K562 (cell line): Measurements from ENCODE around the gene LSM4. TPM values are rescaled to one million over a fixed set of nuclear protein-coding genes. Genes with fewer than 3 reads are reported as not detected.
A peak's percentile ranks its signal among the peaks of the same experiment; 100 is the strongest.

ENCODE experiments used
- ATAC-seq: fragments of 200-7000 bp; cut with Tn5 transposase; 3 replicates; pipeline ENCODE4 v1.9.1; 2020; ENCODE audit warnings: moderate library complexity
- BruUV-seq: library from RNA; stranded (reverse); fragments of 400-500 nt; replicated peaks from 2 replicates; lab custom pipeline; 2021; lab: Mats Ljungman, UMichigan
- CTCF ChIA-PET: fragments of 300-600 bp; formaldehyde crosslinking; extraction: SDS; loops from one replicate; lab custom pipeline; 2021; ENCODE audit warnings: low intra/inter-chr PET ratio; lab: Yijun Ruan, JAX
- POLR2A ChIA-PET: fragments of 300-600, 350-650 bp; sonication (Branson Sonifier 250); formaldehyde crosslinking; extraction: SDS; loops from one replicate; lab custom pipeline; 2021; ENCODE audit warnings: antibody characterized with exemption, inconsistent platforms; lab: Yijun Ruan, JAX
- DNase-seq, 4 experiments: peaks; one replicate each; pipeline versions ENCODE4 v3.0.0 to v3.0.0-alpha.2; 2011 to 2018; ENCODE audit warnings: low spot score in 3 of 4, mixed read lengths in 3 of 4; ENCODE audit errors: extremely low read depth in 1 of 4
- FAIRE-seq: peaks from 2 replicates; lab custom pipeline; 2011; peaks lifted over from hg19 to GRCh38; lab: Jason Lieb, UNC
- H2AFZ ChIP-seq: 2 replicates; pipeline ENCODE4 v1.6.0; 2011; ENCODE audit warnings: low read depth, low read length, control low read depth, inconsistent platforms
- H3K27ac ChIP-seq: fragments of 200-600 bp; 3 replicates; pipeline ENCODE4 v1.8.0; 2011; ENCODE audit warnings: low read depth, mild to moderate bottlenecking, control low read depth, inconsistent platforms, low read length, moderate library complexity, mixed read lengths; ENCODE audit errors: extremely low read depth
- H3K27me3 ChIP-seq, 2 experiments: fragments of 300-600 bp in 1 of 2; 2 replicates in 1 of 2; 3 replicates in 1 of 2; pipeline versions ENCODE4 v1.6.0 to v1.8.0; 2011; ENCODE audit warnings: inconsistent platforms in 2 of 2, low read length in 2 of 2, mild to moderate bottlenecking in 1 of 2, mixed read lengths in 1 of 2, moderate library complexity in 1 of 2; ENCODE audit not compliant: control insufficient read depth in 2 of 2, insufficient read depth in 2 of 2
- H3K36me3 ChIP-seq: fragments of 300-600 bp; 3 replicates; pipeline ENCODE4 v1.8.0; 2011; ENCODE audit warnings: mild to moderate bottlenecking, low read length, inconsistent platforms; ENCODE audit not compliant: control insufficient read depth, insufficient read depth
- H3K4me1 ChIP-seq, 2 experiments: fragments of 200-600 bp in 1 of 2; replicated peaks in 1 of 2; 2 replicates in 1 of 2; 3 replicates in 1 of 2; pipeline versions ENCODE4 v1.5.1 to v1.8.0; 2011; ENCODE audit warnings: inconsistent platforms in 2 of 2, low read length in 2 of 2, mild to moderate bottlenecking in 1 of 2, mixed read lengths in 1 of 2, moderate library complexity in 1 of 2; ENCODE audit not compliant: control insufficient read depth in 2 of 2, insufficient read depth in 2 of 2
- H3K4me2 ChIP-seq: 2 replicates; pipeline ENCODE4 v1.6.1; 2011; ENCODE audit warnings: low read length, control low read depth, inconsistent platforms, mixed read lengths; ENCODE audit not compliant: insufficient read depth
- H3K4me3 ChIP-seq: fragments of 200-600 bp; sonication (generic), shearing (Covaris generic); 2 replicates; pipeline ENCODE4 v1.5.1; 2016; ENCODE audit warnings: control low read depth, inconsistent platforms
- H3K79me2 ChIP-seq: fragments of 200-600 bp; 3 replicates; pipeline ENCODE4 v1.8.0; 2011; ENCODE audit warnings: low read length, inconsistent platforms; ENCODE audit not compliant: control insufficient read depth, insufficient read depth
- H3K9ac ChIP-seq, 2 experiments: 2 replicates each; pipeline versions ENCODE4 v1.6.0 to v1.6.1; 2011; ENCODE audit warnings: low read depth in 2 of 2, low read length in 2 of 2, control low read depth in 1 of 2, inconsistent platforms in 1 of 2, mild to moderate bottlenecking in 1 of 2, mixed read lengths in 1 of 2; ENCODE audit not compliant: insufficient read depth in 1 of 2
- H3K9me1 ChIP-seq: one replicate; pipeline ENCODE4 v1.6.0; 2011; ENCODE audit warnings: inconsistent platforms, mild to moderate bottlenecking, low read length, moderate library complexity; ENCODE audit not compliant: control insufficient read depth, insufficient read depth
- H3K9me3 ChIP-seq: replicated peaks from 2 replicates; pipeline ENCODE4 v1.5.1; 2011; ENCODE audit warnings: low read depth, low read length, inconsistent platforms; ENCODE audit not compliant: control insufficient read depth, insufficient read depth
- H4K20me1 ChIP-seq: replicated peaks from 2 replicates; pipeline ENCODE4 v1.6.1; 2011; ENCODE audit warnings: low read length, inconsistent platforms, mixed read lengths; ENCODE audit not compliant: control insufficient read depth, insufficient read depth
- C11orf30 ChIP-seq: fragments of 450-650 bp; IDR thresholded peaks from 2 replicates; pipeline ENCODE4 v1.6.1; 2016; ENCODE audit warnings: low read depth, mild to moderate bottlenecking
- CTBP1 ChIP-seq: fragments of 450-650 bp; IDR thresholded peaks from 2 replicates; pipeline ENCODE4 v1.6.1; 2016; ENCODE audit warnings: borderline replicate concordance
- HDAC1 ChIP-seq, 2 experiments: fragments of 450-650 bp; IDR thresholded peaks; 2 replicates each; pipeline ENCODE4 v1.6.1; 2016 to 2017; ENCODE audit warnings: inconsistent platforms in 1 of 2, mild to moderate bottlenecking in 1 of 2, moderate library complexity in 1 of 2
- HNRNPL ChIP-seq: fragments of 200-400 bp; formaldehyde crosslinking; IDR thresholded peaks from 2 replicates; pipeline ENCODE4 v1.6.1; 2017; ENCODE audit warnings: low read depth, mild to moderate bottlenecking, low read length
- KDM1A ChIP-seq, 2 experiments: fragments of 450-650 bp; IDR thresholded peaks; 2 replicates each; pipeline ENCODE4 v1.6.1; 2016; ENCODE audit warnings: mild to moderate bottlenecking in 2 of 2
- PHB ChIP-seq: fragments of 250-450 bp; sonication (Bioruptor Pico); IDR thresholded peaks from 2 replicates; pipeline ENCODE4 v1.5.0; 2021
- RFX1 ChIP-seq: fragments of 450-650 bp; IDR thresholded peaks from 2 replicates; pipeline ENCODE4 v1.6.1; 2016; ENCODE audit warnings: mild to moderate bottlenecking, moderate library complexity
- WGBS: fragments of 100-300 bp; shearing (Covaris generic); methylation state at CpG from one replicate; pipeline ENCODE4 v1.1.6; 2016; ENCODE audit warnings: low coverage, mixed read lengths; ENCODE audit not compliant: insufficient coverage; ENCODE audit errors: missing lambda C conversion rate; 5-methylcytosine and 5-hydroxymethylcytosine counted together
- in situ Hi-C: fragments of 300-500 bp; cut with MboI; formaldehyde crosslinking; loops from 4 replicates; pipeline ENCODE4 v1.15.0; 2018; ENCODE audit warnings: inconsistent platforms, mixed read lengths
- intact Hi-C: fragments of 100-400 bp; cut with micrococcal nuclease; formaldehyde crosslinking; loops from 2 replicates; pipeline ENCODE4 v1.14.2; 2022
- polyA plus RNA-seq, 8 experiments: library from polyadenylated mRNA; depleted of rRNA in 4 of 8; stranded (reverse) in 5 of 8; unstranded in 3 of 8; fragments of >200 nt; fragmentation: Nextera tagmentation in 2 of 8; fragmentation: Illumina TruSeq in 1 of 8; extraction: Ambion mirVana in 2 of 8; extraction: Trizol in 1 of 8; gene quantifications; 2 replicates each; pipeline versions ENCODE4 v1.2.1 to v1.2.3, GENCODE V29; 2011 to 2014; ENCODE audit warnings: inconsistent platforms in 1 of 8, missing spikeins in 1 of 8
- total RNA-seq, 7 experiments: library from RNA; depleted of rRNA in 6 of 7; stranded (reverse); fragments of >200 nt in 6 of 7; fragmentation: Illumina TruSeq in 2 of 7; extraction: Trizol in 2 of 7; gene quantifications; 2 replicates each; pipeline versions ENCODE4 v1.2.1 to v1.2.3, GENCODE V29; 2011 to 2021; ENCODE audit warnings: low replicate concordance in 1 of 7
- TF ChIP-seq, protein P1 (sequence below): fragments of 450-650 bp; conservative IDR thresholded peaks from 2 replicates; pipeline ENCODE4 v1.6.1; 2016; ENCODE audit warnings: missing genetic modification characterization, low read depth, mild to moderate bottlenecking, missing compliant biosample characterization, moderate library complexity
- TF ChIP-seq, protein P2 (sequence below): fragments of 250-450 bp; sonication (Bioruptor Pico); IDR thresholded peaks from 2 replicates; pipeline ENCODE4 v1.5.1; 2021; ENCODE audit warnings: mild to moderate bottlenecking
- TF ChIP-seq, protein P3 (sequence below), 2 experiments: IDR thresholded peaks; 2 replicates each; pipeline ENCODE4 v1.6.1; 2012; ENCODE audit warnings: improper control_type of control experiment in 2 of 2, low read depth in 2 of 2, low read length in 2 of 2, borderline replicate concordance in 1 of 2
- TF ChIP-seq, protein P4 (sequence below): sonication (generic); formaldehyde crosslinking; IDR thresholded peaks from 2 replicates; pipeline ENCODE4 v1.8.1; 2022; ENCODE audit warnings: missing genetic modification reagents

The LSM4 gene
- total and polyA plus RNA-seq, 9 of the 15 experiments (the other 6 are each of a cell fraction or from before 2014, with no cell fraction given), result 11.9 to 763 (median 202) TPM

DNA sequence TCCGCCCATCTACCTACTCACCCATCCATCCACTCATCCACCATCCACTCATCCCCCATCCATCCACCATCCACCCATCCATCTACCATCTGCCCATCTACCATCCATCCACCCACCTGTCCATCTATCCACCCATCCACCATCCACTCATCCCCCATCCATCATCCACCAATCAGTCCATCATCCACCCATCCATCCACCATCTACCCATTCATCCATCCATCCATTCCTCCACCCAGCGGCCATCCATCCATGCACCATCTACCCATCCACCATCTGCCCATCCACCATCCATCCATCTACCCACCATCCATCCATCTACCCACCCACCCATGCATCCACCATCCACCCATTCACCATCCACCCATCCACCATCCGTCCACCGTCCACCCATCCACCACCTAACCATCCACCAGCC, 27.8 kb downstream of the LSM4 start (continued):
- 0 out of 2 replicates have a peak, but pooled peaks have one; percentile 6 for TF ChIP-seq CTBP1
- TF ChIP-seq HDAC1 (IDR thresholded peaks at IDR 0.05), result peak in 1 of 2 experiments; percentile 58; a peak in 2 of 4 replicates
- no peak for TF ChIP-seq PHB (CRISPR knock-in tag)

DNA sequence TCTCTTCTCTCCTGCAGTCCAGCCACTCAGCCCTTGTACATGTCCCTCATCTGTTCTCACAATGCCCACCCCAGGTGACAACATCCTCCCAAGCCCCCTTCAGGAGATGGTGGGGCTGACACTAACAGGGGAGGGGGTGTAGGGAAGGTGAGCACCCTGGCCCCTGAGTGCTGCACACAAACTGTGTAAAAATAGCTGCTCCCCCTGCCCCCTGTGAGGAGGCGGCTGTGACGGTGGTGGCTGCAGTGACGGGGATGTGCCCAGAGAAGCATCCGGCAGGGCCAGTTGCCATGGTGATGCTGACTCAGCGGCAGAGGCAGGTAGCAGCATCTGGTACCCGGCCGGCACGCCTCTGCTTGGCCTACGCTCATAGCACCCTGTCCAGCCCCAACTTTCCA, 28.4 kb downstream of the LSM4 start:
- ChIA-PET POLR2A (no interaction called here), CTCF (no interaction called here)
- Histone ChIP-seq H4K20me1 (no peaks in the 10 kb centered on the region), H3K27me3 (no peaks in the 10 kb centered on the region), H3K4me1 (peaks cover 33 to 56% of the 10 kb centered on the region in 2 experiments), H3K27ac (no peak overlapping the region), H3K4me3 (no peak overlapping the region), H3K36me3 (no peaks in the 10 kb centered on the region), H3K9ac (peak overlapping the region; percentile 98 to 99; a peak in 3 of 4 replicates), H3K9me1 (no peaks in the 10 kb centered on the region), H2AFZ (no peak overlapping the region), H3K79me2 (peaks cover 19% of the 10 kb centered on the region; the same call in 2 of the 3 replicates), H3K4me2 (0 out of 2 replicates have a peak overlapping the region, but pooled peaks have one; percentile 100), H3K9me3 (no peaks in the 10 kb centered on the region)
- DNase-seq (peak in 2 of 4 experiments; percentile 15 to 31), ATAC-seq (no peak), FAIRE-seq (no peak)
- 73% methylated on average over 9 of the region's 9 CpGs for WGBS
- intact Hi-C loops, result no loop called here
- no TSS peak for BruUV-seq
- in situ Hi-C loops, result no loop called here
- TF ChIP-seq C11orf30 (peak; percentile 88), KDM1A (IDR thresholded peaks at IDR 0.05) (peak in 1 of 2 experiments; percentile 43; a peak in 2 of 4 replicates), RFX1 (peak; percentile 88), HNRNPL (no peak)
- TF ChIP-seq, protein P1, sequence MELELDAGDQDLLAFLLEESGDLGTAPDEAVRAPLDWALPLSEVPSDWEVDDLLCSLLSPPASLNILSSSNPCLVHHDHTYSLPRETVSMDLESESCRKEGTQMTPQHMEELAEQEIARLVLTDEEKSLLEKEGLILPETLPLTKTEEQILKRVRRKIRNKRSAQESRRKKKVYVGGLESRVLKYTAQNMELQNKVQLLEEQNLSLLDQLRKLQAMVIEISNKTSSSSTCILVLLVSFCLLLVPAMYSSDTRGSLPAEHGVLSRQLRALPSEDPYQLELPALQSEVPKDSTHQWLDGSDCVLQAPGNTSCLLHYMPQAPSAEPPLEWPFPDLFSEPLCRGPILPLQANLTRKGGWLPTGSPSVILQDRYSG (tag), result no peak
- TF ChIP-seq, protein P2, sequence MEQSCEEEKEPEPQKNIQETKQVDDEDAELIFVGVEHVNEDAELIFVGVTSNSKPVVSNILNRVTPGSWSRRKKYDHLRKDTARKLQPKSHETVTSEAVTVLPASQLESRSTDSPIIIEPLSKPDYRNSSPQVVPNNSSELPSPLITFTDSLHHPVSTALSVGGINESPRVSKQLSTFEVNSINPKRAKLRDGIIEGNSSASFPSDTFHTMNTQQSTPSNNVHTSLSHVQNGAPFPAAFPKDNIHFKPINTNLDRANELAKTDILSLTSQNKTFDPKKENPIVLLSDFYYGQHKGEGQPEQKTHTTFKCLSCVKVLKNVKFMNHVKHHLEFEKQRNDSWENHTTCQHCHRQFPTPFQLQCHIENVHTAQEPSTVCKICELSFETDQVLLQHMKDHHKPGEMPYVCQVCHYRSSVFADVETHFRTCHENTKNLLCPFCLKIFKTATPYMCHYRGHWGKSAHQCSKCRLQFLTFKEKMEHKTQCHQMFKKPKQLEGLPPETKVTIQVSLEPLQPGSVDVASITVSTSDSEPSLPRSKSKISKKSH (CRISPR knock-in tag), result no peak
- TF ChIP-seq, protein P3, sequence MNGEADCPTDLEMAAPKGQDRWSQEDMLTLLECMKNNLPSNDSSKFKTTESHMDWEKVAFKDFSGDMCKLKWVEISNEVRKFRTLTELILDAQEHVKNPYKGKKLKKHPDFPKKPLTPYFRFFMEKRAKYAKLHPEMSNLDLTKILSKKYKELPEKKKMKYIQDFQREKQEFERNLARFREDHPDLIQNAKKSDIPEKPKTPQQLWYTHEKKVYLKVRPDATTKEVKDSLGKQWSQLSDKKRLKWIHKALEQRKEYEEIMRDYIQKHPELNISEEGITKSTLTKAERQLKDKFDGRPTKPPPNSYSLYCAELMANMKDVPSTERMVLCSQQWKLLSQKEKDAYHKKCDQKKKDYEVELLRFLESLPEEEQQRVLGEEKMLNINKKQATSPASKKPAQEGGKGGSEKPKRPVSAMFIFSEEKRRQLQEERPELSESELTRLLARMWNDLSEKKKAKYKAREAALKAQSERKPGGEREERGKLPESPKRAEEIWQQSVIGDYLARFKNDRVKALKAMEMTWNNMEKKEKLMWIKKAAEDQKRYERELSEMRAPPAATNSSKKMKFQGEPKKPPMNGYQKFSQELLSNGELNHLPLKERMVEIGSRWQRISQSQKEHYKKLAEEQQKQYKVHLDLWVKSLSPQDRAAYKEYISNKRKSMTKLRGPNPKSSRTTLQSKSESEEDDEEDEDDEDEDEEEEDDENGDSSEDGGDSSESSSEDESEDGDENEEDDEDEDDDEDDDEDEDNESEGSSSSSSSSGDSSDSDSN (IDR thresholded peaks at IDR 0.05; ENCODE audit: borderline replicate concordance in 1 of 2, low read depth in 2 of 2, low read length in 2 of 2), result no peak
- TF ChIP-seq, protein P4, sequence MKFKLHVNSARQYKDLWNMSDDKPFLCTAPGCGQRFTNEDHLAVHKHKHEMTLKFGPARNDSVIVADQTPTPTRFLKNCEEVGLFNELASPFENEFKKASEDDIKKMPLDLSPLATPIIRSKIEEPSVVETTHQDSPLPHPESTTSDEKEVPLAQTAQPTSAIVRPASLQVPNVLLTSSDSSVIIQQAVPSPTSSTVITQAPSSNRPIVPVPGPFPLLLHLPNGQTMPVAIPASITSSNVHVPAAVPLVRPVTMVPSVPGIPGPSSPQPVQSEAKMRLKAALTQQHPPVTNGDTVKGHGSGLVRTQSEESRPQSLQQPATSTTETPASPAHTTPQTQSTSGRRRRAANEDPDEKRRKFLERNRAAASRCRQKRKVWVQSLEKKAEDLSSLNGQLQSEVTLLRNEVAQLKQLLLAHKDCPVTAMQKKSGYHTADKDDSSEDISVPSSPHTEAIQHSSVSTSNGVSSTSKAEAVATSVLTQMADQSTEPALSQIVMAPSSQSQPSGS (CRISPR knock-in tag), result no peak
